HepG2 (cell line): ENCODE measurements around the gene HPCAL1. TPM values are rescaled to one million over a fixed set of nuclear protein-coding genes. Genes with fewer than 3 reads are reported as not detected.
A peak's percentile ranks its signal among the peaks of the same experiment; 100 is the strongest.

Experiments used
- ATAC-seq: fragments of 200-7000 bp; cut with Tn5 transposase; 3 replicates; pipeline ENCODE4 v1.9.1; 2020; ENCODE audit warnings: mild to moderate bottlenecking, moderate library complexity
- BruUV-seq: library from RNA; stranded (reverse); fragments of 400-500 nt; replicated peaks from 2 replicates; lab custom pipeline; 2021; lab: Mats Ljungman, UMichigan
- CTCF ChIA-PET: fragments of 300-600 bp; formaldehyde crosslinking; extraction: SDS; loops from one replicate; lab custom pipeline; 2021; ENCODE audit warnings: low total read pairs, inconsistent platforms, low intra/inter-chr PET ratio; lab: Yijun Ruan, JAX
- POLR2A ChIA-PET: fragments of 350-600 bp; sonication (Branson Sonifier 250); formaldehyde crosslinking; loops from one replicate; lab custom pipeline; 2020; ENCODE audit warnings: antibody characterized with exemption, inconsistent platforms; lab: Yijun Ruan, JAX
- DNase-seq: peaks from one replicate; pipeline ENCODE4 v3.0.0-alpha.2; 2015; ENCODE audit warnings: low spot score
- FAIRE-seq: peaks from 3 replicates; lab custom pipeline; 2011; peaks lifted over from hg19 to GRCh38; lab: Jason Lieb, UNC
- H2AFZ ChIP-seq: one replicate; pipeline ENCODE4 v1.6.1; 2011; ENCODE audit warnings: low read length, inconsistent platforms
- H3K27ac ChIP-seq: fragments of 300-600 bp; 3 replicates; pipeline ENCODE4 v1.8.0; 2011; ENCODE audit warnings: mixed run types, mild to moderate bottlenecking, mixed read lengths, low read length, inconsistent platforms; ENCODE audit not compliant: insufficient read depth; ENCODE audit errors: extremely low read length
- H3K27me3 ChIP-seq, 2 experiments: fragments of 200-600 bp in 1 of 2; 2 replicates in 1 of 2; 3 replicates in 1 of 2; pipeline versions ENCODE4 v1.6.0 to v1.8.0; 2011; ENCODE audit warnings: low read length in 2 of 2, mild to moderate bottlenecking in 2 of 2, moderate library complexity in 2 of 2, inconsistent platforms in 1 of 2; ENCODE audit not compliant: insufficient read depth in 2 of 2, control insufficient read depth in 1 of 2
- H3K36me3 ChIP-seq, 2 experiments: fragments of 200-600 bp in 1 of 2; replicated peaks in 1 of 2; 2 replicates in 1 of 2; 3 replicates in 1 of 2; pipeline versions ENCODE4 v1.5.1 to v1.8.0; 2011; ENCODE audit warnings: low read length in 2 of 2, inconsistent platforms in 1 of 2; ENCODE audit not compliant: insufficient read depth in 2 of 2, control insufficient read depth in 1 of 2
- H3K4me1 ChIP-seq: 2 replicates; pipeline ENCODE4 v1.5.1; 2012; ENCODE audit warnings: low read length, inconsistent platforms; ENCODE audit not compliant: insufficient read depth
- H3K4me2 ChIP-seq: 2 replicates; pipeline ENCODE4 v1.6.0; 2011; ENCODE audit warnings: low read depth, low read length, inconsistent platforms
- H3K4me3 ChIP-seq, 3 experiments: fragments of 200-600 bp in 1 of 3; sonication (generic), shearing (Covaris generic) in 1 of 3; replicated peaks in 1 of 3; 2 replicates each; pipeline ENCODE4 v1.5.1; 2011 to 2016; ENCODE audit warnings: low read length in 3 of 3, inconsistent platforms in 2 of 3, low read depth in 2 of 3, mild to moderate bottlenecking in 2 of 3, control low read depth in 1 of 3, mixed read lengths in 1 of 3; ENCODE audit not compliant: insufficient read depth in 1 of 3
- H3K79me2 ChIP-seq: one replicate; pipeline ENCODE4 v1.6.1; 2011; ENCODE audit warnings: low read length, inconsistent platforms; ENCODE audit not compliant: insufficient read depth
- H3K9ac ChIP-seq: 2 replicates; pipeline ENCODE4 v1.6.0; 2011; ENCODE audit warnings: mild to moderate bottlenecking, low read depth, low read length, inconsistent platforms; ENCODE audit not compliant: insufficient read depth
- H3K9me3 ChIP-seq: 2 replicates; pipeline ENCODE4 v1.5.1; 2012; ENCODE audit warnings: mild to moderate bottlenecking, low read length
- H4K20me1 ChIP-seq: 2 replicates; pipeline ENCODE4 v1.6.0; 2011; ENCODE audit warnings: inconsistent platforms, mild to moderate bottlenecking, low read length, moderate library complexity; ENCODE audit not compliant: insufficient read depth
- NFE2L1 ChIP-seq: sonication (generic); formaldehyde crosslinking; IDR thresholded peaks from 2 replicates; pipeline ENCODE4 v1.4.0; 2020; ENCODE audit warnings: missing genetic modification reagents, mild to moderate bottlenecking, borderline replicate concordance
- PATZ1 ChIP-seq: sonication (generic); formaldehyde crosslinking; IDR thresholded peaks from 2 replicates; pipeline ENCODE4 v1.4.0; 2020; ENCODE audit warnings: missing genetic modification reagents
- RARA ChIP-seq: IDR thresholded peaks from 2 replicates; pipeline ENCODE4 v1.6.1; 2016; ENCODE audit warnings: missing genetic modification reagents, missing compliant biosample characterization
- SALL1 ChIP-seq: sonication (generic); formaldehyde crosslinking; IDR thresholded peaks from 2 replicates; pipeline ENCODE4 v1.8.0; 2022; ENCODE audit warnings: mild to moderate bottlenecking, missing genetic modification reagents
- ZMYM3 ChIP-seq: sonication (generic); formaldehyde crosslinking; IDR thresholded peaks from 2 replicates; pipeline ENCODE4 v1.5.1; 2020; ENCODE audit warnings: mild to moderate bottlenecking, missing genetic modification reagents
- ZMYM4 ChIP-seq: sonication (generic); formaldehyde crosslinking; IDR thresholded peaks from 2 replicates; pipeline ENCODE4 v1.8.1; 2023; ENCODE audit warnings: mild to moderate bottlenecking, missing genetic modification reagents
- WGBS: methylation state at CpG from one replicate; pipeline ENCODE4 v1.1.6; 2017; ENCODE audit warnings: low lambda C conversion rate; 5-methylcytosine and 5-hydroxymethylcytosine counted together
- in situ Hi-C: cut with HindIII; loops from 2 replicates; pipeline ENCODE4 v1.10.0; 2017; ENCODE audit warnings: low pct_unique_long_range_greater_than_20kb; ENCODE audit not compliant: extremely low pct_ligation_motif_present
- intact Hi-C: fragments of 100-400 bp; cut with micrococcal nuclease; formaldehyde crosslinking; loops from one replicate; pipeline ENCODE4 v1.10.0; 2022; ENCODE audit not compliant: unreplicated experiment
- polyA plus RNA-seq, 8 experiments: library from polyadenylated mRNA; depleted of rRNA in 3 of 8; stranded (reverse) in 7 of 8; unstranded in 1 of 8; fragments of >200 nt; fragmentation: Illumina TruSeq in 4 of 8; extraction: Trizol in 4 of 8; gene quantifications; 2 replicates each; pipeline versions ENCODE4 v1.2.1 to v1.2.3, GENCODE V29; 2011 to 2016; ENCODE audit warnings: low read depth in 4 of 8, missing spikeins in 1 of 8, mixed read lengths in 1 of 8; ENCODE audit not compliant: insufficient read depth in 1 of 8
- total RNA-seq, 5 experiments: library from RNA; depleted of rRNA; stranded (reverse); fragments of >200 nt; fragmentation: Illumina TruSeq; extraction: Trizol; gene quantifications; 2 replicates each; pipeline ENCODE4 v1.2.3, GENCODE V29; 2016; ENCODE audit warnings: low read depth in 1 of 5

HPCAL1 gene
- total and polyA plus RNA-seq, 2 of the 13 experiments (the other 11 are each of a cell fraction or from before 2014, with no cell fraction given), result 29.5 to 29.9 TPM

- Histone ChIP-seq H3K9me3 (no peaks in the 10 kb centered on the region), H3K36me3 (no peaks in the 10 kb centered on the region), H3K27ac (no peak overlapping the region), H3K4me3 (no peak overlapping the region; a peak in 1 of 6 replicates), H3K9ac (no peak overlapping the region), H3K27me3 (peaks cover 7 to 81% of the 10 kb centered on the region in 2 experiments), H2AFZ (no peak overlapping the region), H4K20me1 (no peaks in the 10 kb centered on the region)
- ChIA-PET CTCF (no interaction called here), POLR2A (interaction anchor here (1.5 to 2.0 kb wide), 4 partner anchors 13 to 38 kb away, joined by 3 to 7 read pairs (median 5); no protein-coding TSS in a partner anchor)
- no peak for DNase-seq
- WGBS, result 33% methylated on average over 14 of the region's 18 CpGs
- ATAC-seq, result peak; percentile 16
- BruUV-seq, result no TSS peak
- in situ Hi-C loops, result no loop called here
- intact Hi-C loops, result no loop called here
- no peak for TF ChIP-seq ZMYM4
- peak; percentile 15; the same call in 1 of the 2 replicates for TF ChIP-seq RARA (CRISPR knock-in tag)
- 0 out of 2 replicates have a peak, but pooled peaks have one; percentile 10 for TF ChIP-seq ZMYM3 (CRISPR knock-in tag)
- TF ChIP-seq NFE2L1 (CRISPR knock-in tag), result no peak
- 0 out of 2 replicates have a peak, but pooled peaks have one; percentile 26 for TF ChIP-seq SALL1 (CRISPR knock-in tag)
- TF ChIP-seq PATZ1 (CRISPR knock-in tag), result peak; percentile 36; the same call in 1 of the 2 replicates
- TF ChIP-seq, all 625 proteins: peak for 4
- H3K4me1 ChIP-seq, result peaks cover 41% of the 10 kb centered on the region
- FAIRE-seq, result no peak
- H3K79me2 ChIP-seq, result no peaks in the 10 kb centered on the region
- no peak overlapping the region for H3K4me2 ChIP-seq
Measured at GRCh38 chr2:10265329-10266132, 37.2 kb upstream of the HPCAL1 start.
